COLO829 (cell line): ENCODE data around the gene HSPA2.

Experiments
- DNase-seq: peaks from one replicate; pipeline ENCODE4 v3.0.0; 2012; ENCODE audit warnings: low spot score

HSPA2 gene

DNA sequence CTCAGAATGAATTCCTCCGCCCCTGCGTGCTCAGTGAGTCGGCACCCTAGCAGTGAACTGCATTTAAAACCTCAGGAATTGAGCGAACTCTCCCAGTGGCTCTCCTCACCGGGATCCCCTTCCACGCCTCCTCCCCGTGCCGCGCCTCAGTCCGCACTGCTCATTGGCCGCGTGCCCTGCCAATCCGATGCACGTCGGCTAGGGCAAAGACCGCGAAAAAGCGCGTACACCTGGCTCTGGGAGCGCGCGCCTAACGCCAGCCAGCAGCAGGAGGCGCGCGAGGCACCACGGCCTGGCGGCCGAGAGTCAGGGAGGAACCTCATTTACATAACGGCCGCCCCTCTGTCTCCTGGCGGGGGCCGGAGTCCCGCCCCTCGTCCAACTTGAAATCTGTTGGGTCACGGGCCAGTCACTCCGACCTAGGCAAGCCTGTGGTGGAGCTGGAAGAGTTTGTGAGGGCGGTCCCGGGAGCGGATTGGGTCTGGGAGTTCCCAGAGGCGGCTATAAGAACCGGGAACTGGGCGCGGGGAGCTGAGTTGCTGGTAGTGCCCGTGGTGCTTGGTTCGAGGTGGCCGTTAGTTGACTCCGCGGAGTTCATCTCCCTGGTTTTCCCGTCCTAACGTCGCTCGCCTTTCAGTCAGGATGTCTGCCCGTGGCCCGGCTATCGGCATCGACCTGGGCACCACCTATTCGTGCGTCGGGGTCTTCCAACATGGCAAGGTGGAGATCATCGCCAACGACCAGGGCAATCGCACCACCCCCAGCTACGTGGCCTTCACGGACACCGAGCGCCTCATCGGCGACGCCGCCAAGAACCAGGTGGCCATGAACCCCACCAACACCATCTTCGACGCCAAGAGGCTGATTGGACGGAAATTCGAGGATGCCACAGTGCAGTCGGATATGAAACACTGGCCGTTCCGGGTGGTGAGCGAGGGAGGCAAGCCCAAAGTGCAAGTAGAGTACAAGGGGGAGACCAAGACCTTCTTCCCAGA is at the start of gene HSPA2:
Gene HSPA2 (plus strand): TSS at position 534 of the 995 bp plus-strand sequence. CDS start 109 bp downstream, at position 643.
- DNase-seq, result no peak

DNA sequence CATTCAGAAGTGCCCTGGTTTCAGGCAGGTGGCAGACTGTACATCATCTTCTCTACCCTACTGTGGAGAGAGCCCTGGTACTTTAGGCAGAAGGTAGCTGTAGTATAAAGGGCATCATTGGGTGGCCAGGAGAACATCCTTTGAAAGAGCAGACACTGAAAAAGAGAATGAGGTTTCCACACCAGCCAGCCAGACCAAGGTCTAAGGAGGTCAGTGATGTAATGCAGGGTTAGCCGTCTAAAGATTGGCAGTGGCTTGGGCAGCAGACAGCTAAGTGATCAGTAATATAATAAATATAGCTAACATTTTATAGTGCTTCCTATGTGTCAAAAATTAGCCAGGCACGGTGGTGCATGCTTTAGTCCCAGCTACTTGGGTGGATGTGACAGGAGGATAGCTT is 48.9 kb upstream of the HSPA2 start:
- no peak for DNase-seq

DNA sequence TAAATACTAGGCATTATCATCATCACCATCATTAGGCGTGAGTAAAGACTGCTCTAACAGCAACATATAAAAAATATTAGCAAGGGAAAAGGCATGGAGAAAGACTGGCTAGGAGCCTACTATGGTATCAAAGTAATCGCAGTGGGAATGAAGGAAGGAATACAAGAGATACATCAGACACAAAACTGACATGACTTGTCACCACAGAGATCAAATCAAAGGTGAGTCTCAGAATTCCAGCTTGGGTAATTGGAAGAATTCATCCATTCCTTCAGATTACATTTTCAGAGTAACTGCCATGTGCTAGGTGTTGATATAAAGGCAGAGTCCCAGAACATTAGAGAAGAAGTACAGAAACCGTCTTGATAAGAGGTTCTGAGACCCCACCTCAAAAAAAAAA is 47.1 kb upstream of the HSPA2 start:
- DNase-seq, result no peak

DNA sequence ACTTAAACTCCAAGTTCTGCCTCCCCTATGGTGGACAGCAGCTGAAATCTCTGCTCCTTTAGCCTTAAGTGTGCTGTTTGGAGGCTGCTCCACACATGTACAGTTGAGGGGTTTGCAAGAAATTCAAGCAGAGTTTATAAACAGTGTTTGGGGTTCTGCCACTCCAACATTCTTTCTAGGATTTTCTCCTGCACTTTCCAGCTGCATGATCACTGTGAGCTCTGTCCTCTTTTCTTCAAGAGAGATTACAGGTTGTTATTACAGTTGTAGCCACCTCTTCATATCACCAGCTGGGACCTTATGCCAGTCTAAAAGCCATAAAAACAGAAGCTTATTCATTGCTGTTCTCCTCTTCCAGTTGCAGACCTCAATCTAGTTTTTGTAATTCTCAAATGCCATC is 45.3 kb upstream of the HSPA2 start:
- DNase-seq, result no peak

DNA sequence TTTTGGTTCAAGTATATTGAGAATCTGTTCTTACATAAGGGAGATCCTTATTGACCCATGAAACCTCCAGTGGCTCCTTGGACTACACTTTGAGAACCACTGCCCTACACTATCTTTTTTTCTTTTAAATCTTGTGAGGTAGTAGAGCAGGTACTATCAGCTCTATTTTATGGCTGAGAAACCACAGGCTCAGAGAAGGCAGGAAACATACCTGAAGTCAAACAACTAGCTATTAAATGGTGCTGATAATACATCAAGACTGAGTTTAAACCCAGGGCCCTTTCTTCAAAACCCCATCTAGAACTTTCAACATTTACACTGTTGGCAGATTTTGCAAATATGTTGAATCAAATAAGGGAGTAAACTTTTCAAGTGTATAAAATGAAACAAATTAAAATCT is 43.8 kb upstream of the HSPA2 start:
- DNase-seq, result no peak

DNA sequence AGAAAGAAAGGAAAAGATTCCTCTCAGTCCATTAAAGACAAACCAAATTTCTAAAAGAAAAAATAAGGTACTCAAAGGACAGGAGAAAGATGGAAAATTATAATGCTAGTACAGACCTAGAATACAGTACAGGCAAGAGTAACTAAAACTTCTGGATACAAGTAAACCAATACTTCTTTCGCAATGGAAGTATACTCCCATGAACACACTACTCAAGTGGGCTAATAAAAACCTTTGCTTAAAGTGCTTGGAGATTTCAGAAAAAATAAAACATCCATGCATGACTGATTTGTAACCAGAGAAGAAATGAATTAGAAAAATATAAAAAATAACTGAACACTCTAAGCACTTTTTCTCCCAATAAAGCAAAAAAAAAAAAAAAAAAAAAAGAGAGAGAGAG is 40.5 kb upstream of the HSPA2 start:
- DNase-seq, result no peak

DNA sequence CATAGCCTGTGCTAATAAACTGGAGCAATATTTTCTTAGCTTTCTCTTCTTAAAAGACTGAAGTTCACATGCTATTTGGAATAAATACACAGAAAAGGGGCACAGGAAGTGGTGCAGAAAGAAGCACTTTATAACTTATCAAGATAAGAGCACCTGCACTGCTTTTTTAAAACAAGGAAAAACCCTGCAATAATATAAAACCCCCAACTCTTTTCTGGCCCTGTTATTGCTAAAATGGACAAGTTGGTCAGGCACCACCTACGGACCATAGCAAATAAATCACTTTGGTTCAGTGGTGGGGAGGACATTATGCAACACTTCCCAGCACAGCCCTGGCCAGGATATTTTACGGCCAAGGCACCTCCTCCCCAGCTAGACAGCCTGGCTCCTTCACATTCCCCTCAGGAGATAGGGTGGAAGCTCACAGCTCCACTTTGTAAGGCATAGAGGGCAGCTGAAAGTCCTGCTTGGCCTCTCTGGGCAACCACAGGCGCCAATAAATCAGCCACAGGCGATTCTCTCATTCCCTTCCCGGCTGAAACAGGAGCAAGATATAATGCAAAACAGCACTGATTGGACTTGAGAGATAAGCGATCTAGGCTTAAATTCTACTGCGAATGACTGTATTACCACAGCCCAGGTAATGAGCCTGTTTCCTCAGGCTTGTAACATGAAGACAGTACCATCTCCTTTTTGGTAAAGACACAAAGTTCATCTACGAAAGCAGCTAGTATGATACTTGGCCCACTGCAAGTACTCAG is 39.0 kb upstream of the HSPA2 start:
- no peak for DNase-seq

DNA sequence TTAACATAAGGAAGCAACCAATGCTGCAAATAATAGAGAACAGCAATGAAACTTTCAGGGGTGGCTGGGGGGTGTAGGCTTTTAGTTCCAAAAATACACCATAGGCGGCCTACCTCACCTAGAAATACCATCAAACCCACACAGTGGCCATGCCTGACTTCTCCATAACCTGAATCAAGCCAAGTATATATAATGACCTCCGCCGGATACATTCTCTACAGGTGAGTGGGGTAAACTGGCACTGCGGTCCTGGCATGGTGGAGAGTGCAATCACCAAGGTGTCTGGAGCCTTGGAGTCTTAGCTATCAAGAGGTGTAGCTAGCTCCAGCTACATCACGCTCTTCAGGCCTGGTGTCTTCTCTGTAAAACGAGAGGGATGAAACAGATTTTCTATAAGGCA is 38.1 kb upstream of the HSPA2 start:
- DNase-seq, result no peak

DNA sequence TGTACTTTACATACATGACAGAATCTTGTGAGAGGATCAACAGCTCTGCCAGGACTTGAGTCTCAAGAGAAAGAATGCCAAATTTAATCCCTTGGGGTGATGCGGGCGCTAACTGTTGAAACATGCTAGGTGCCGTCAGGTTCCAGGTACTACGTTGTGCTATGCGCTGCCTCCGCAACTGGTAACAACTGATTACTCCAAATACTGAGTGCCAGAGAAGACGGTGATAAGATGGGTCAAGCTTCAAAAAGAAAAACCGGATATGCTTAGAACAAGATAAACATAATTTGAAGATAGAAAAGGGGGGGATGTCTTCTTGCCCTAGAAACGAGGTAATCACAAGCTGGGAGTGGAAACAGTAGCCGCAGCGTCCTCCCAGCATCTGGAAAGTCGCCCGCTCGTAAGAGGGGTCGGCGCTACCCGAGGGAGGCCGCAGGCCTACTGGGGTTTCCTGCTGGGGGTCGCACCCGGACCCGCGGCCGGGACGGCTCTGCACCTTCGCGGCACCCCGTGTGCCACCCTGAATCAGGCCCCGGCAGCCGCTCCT is 37.6 kb upstream of the HSPA2 start:
- no peak for DNase-seq

DNA sequence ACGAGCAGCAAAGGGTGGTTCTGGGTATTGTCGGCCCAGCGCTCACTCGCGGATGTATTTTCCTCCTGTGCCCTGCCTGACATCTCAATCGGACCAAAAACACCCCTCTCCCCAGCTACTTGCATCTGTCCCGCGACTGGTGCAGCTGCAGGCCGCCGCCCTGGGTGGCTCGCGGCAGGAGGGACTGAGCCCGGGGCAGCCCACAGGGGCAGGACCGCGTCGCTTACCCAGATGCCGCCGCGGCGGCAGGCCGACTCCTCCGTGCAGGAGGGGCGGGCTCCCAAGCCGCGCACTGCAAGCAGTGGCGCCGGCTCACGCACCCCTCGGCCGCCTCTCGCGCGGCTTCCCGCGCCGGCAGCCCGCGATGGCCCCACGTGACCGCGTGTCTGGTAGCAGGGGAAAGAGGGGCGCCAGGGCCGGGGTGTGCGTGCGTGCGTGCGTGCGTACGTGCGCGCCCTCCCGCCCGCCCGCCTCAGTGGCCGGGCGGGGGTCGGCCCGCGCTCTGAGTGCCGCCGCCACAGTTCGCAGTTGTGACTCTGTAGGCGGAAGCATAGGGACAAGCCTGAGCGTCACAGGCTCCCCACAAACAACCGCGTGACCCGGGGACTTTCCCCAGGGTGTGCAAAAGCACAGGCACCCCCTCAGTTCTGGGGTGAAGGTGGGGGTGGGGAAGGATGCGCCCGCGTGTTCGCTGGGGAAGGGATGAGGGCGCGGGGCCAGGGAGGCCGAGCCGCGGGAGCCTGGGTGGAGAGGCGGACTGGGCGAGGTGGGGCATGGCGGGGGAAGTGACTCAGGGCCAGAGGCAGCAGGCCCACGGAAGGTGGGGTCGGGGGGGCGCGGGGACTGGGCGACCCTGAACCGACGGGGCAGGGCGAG is 36.9 kb upstream of the HSPA2 start, which contains the start of gene ZBTB25:
Gene ZBTB25 (minus strand): TSS at position 405 of the 876 bp plus-strand sequence. CDS start 13,305 bp downstream, outside the sequence.
- DNase-seq, result peak; percentile 56

DNA sequence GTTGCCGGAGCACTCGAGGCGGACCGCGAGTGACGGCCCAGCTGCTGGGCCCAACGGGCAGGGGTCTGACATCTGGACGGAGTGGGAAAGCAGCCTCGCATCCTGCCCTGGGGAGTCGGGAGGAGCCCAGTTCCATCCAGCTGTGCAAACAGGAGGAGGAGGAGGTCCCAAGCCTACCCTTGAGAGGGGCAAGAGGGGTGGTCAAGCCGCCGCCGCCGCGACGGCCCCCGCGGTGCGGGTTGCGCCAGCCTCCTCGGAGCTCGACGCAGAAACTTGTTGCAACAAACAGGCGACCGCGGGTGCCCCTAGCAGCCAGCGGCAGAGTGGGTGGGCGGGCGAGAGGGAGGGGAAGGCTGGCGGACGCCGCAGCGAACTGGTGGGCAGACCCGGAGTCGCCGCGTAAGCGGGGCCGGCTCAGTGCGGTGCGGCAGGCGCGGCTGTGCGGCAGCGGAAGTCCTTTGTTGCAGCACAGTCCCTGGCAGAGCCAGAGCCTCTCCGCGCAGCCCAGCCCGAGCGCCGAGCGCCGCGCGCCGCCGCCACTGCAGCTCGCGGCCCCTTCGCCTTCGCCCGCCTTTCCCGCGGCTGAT is 36.1 kb upstream of the HSPA2 start, which contains the start of gene ZBTB1:
Gene ZBTB1 (plus strand): TSS at position 461 of the 587 bp plus-strand sequence. CDS start 16,735 bp downstream, outside the sequence.
- DNase-seq, result peak; percentile 67

DNA sequence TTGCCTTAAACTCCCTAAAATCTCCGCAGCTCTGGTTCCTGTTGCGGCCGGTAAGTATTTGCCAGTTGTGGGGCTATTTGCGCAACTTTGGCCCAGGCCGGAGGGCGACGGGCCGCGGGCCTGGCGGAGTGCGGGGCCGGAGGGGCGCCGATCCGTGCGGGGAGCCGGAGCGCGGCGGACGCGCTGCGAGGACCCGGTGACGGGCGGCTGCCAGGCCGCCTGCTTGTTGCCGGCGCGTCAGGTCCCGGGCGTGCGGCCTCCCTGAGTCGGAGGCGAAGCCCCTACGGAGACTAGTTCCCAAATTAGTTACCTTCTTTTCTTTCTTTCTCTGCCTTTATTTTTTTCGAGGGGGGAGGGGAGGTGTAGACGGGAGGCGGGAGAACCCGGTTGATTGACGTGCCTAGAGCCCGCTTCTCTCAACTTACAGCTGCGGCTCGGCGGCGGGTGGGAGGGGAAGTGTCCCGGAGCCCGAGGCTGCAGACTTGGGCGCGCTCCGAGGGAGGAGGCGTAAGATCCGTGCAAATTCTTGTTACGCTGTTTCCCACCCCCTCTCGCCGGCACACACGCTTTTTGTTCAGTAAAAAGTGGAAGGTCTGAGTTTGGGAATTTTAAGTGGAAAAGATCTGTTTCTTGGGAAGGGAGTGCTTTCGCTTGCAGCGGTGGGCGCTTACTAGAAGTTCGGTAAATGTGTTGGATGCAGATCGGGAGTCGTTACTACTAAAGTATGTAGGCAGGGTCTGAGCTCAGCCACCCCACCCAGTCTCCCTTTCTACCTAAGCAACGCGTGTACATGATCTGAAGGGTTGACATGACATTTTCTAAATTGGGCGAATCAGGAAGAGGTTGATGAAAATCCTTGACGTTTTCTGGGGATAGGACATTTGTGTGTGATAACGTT is 35.4 kb upstream of the HSPA2 start:
- peak; percentile 86 for DNase-seq

DNA sequence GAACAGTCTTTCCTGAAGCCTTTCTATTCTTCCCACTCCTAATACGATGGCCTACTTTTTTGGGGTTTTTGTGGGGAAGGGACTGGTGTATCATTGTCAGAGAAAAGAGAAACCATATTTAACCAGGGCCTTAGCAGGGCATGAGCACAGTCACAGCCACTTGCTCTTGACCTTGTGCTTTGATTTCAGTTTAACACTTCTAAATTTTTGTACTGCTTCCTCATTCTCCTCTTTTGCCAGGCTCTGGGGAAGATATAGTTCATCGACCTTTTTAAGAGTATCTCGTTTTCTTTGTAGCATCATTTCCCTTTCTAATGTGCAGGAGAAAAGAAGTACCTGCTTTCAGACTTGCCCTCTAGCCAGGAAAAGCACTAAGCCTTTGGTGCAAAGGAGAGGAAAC is 33.8 kb upstream of the HSPA2 start:
- DNase-seq, result no peak

DNA sequence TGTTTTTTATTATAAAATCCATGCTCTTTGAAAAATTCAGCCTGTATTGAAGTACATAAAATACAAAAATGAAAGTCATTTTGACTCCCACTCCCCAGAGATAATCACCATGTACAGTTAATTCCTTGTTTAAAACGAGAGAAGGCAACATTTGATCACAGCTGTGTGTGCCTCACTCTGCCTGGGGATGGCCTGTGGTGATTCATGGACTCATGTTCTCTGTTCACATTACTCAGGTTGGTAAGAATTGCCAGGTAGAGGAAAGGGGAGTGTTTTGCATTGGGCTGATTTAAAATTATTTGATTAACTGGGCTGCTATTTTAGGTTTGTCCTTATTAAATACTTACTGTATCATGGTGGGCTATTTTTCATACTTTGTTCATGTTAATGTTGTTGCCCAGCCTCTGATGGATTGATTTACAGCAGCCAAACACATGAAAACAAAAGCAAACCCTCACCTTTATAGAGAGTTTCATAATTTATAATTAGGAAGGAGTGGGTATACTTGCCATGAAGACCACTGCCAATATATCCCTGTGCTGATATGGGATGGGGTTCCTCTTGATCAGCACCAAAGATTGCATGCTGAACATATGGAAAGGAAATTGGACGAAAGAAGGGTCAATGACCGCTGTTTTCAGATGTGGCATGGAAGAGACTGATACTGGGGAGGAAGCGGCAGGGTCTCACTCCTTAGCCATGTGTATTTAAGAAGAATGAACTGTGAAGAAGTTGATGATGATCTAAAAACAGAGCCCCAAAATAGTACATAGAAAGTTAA is 33.0 kb upstream of the HSPA2 start:
- no peak for DNase-seq

DNA sequence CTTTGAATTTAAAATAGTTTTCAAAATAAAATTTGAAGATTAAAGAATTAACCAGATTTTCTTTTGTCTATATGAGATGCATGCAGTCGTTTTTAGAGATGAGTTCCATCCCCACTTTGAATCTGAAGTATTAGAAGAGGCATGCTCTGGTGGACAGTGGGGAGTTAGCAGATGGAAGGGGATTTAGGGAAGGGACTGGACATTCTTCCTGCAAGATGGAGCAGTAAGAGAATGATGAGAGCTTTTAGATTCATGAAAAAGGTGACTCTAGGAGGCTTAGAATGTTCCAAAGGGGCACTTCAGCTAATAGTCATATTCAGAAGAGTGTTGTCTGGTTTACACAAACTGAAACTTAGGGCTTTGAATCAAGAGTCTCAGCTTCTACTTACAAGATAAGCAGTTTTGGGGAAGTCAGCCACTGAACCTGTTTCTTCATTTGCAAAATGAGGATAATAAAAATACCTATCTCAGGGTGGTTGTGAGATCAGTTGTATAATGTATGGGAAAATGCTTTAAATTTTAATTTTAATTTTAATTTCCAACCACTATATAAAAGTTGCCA is 32.2 kb upstream of the HSPA2 start:
- DNase-seq, result no peak

DNA sequence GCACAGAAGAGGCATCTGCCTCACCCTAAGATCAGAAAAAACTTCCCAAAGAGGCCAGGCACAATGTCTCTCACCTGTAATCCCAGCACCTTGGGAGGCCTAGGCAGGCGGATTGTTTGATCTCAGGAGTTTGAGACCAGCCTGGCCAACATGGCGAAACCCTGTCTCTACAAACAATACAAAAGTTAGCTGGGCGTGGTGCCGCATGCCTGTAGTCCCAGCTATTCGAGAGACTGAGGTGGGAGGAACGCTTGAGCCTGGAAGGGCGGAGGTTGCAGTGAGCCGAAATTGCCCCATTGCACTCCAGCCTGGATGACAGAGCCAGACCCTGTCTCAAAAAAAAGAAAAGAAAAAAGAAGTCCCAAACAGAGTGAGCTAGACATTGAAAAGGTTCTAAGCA is 31.5 kb upstream of the HSPA2 start:
- no peak for DNase-seq

DNA sequence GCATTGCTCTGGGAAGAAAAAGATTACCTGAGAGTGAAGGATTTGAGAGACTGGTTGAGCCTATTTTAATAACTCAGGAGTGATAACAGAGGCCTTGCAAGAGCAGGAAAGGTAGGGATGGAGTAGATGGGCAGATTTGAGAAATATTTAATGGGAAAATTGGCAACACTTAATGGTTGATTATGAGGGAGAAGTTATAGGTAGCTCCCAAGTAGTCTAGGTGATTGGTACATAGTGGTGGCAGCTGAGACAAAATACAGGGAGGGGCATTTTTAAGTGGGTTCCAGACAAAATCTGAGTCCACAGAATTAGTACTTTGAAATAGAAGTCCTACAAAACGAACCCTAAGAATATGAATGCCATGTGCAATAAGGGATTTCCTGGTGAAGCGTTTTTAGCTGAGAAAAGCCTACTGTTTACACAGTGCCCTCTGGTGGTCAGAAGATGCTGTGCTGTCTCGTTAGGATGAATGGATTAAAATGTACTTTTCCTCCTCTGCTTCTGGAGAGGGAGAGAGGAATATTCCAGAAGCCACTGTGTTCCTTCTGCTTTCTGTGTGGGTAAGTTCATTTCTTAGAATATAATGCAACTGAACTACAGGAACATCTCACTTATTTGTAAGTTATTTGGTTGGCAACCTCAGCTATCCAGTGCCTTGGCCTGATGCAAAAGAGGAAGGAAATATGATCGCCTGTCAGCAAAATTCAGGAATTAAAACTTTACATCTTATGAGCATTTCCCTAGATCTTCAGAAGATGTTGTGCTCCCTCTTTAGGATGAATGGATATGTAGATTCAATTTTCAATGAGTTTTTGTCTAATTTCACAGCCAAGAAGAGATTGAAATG is 29.5 kb upstream of the HSPA2 start:
- peak; percentile 36 for DNase-seq

DNA sequence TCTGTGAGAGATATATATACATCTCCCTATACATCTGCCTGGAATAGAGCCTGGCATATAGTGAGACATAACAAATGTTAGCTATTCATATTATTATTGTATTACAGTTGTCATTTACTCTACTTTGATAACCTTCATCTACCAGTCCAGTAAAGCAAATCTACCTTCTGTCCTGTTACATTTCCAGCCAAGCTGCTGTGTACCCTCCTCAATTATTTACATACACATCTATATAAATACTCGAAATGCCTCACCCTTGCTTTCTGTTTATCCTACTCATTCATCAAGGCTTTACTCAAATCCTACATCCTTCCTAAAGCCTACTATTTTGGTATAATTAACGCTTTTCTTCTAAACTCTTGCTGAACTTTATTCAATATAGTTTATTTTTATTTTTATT is 27.3 kb upstream of the HSPA2 start:
- no peak for DNase-seq
